HepG2 (cell line): ENCODE measurements around the gene SH3GLB2. TPM values are rescaled to one million over a fixed set of nuclear protein-coding genes. Genes with fewer than 3 reads are reported as not detected.

Experiments used
- CEBPB ChIP-seq: IDR thresholded peaks from 2 replicates; pipeline ENCODE4 v1.6.1; 2011; ENCODE audit warnings: low read depth, low read length, improper control_type of control experiment, borderline replicate concordance
- IKZF1 ChIP-seq: fragments of 450-650 bp; IDR thresholded peaks from 2 replicates; pipeline ENCODE4 v1.7.1; 2016
- PPARG ChIP-seq: conservative IDR thresholded peaks from 2 replicates; pipeline ENCODE4 v1.6.1; 2016; ENCODE audit warnings: missing biosample characterization, missing genetic modification reagents
- RFX3 ChIP-seq: IDR thresholded peaks from 2 replicates; pipeline ENCODE4 v1.6.1; 2016; ENCODE audit warnings: missing biosample characterization, missing genetic modification reagents
- SMYD3 ChIP-seq: sonication (generic); formaldehyde crosslinking; IDR thresholded peaks from 2 replicates; pipeline ENCODE4 v1.8.1; 2023; ENCODE audit warnings: mild to moderate bottlenecking, missing genetic modification reagents
- SRY ChIP-seq: sonication (generic); formaldehyde crosslinking; IDR thresholded peaks from 2 replicates; pipeline ENCODE4 v1.8.0; 2022; ENCODE audit warnings: mild to moderate bottlenecking, missing genetic modification reagents
- ZSCAN9 ChIP-seq: IDR thresholded peaks from 2 replicates; pipeline ENCODE4 v1.6.1; 2016; ENCODE audit warnings: borderline replicate concordance
- polyA plus RNA-seq, 8 experiments: library from polyadenylated mRNA; depleted of rRNA in 3 of 8; stranded (reverse) in 7 of 8; unstranded in 1 of 8; fragments of >200 nt; fragmentation: Illumina TruSeq in 4 of 8; extraction: Trizol in 4 of 8; gene quantifications; 2 replicates each; pipeline versions ENCODE4 v1.2.1 to v1.2.3, GENCODE V29; 2011 to 2016; ENCODE audit warnings: low read depth in 4 of 8, missing spikeins in 1 of 8, mixed read lengths in 1 of 8; ENCODE audit not compliant: insufficient read depth in 1 of 8
- total RNA-seq, 5 experiments: library from RNA; depleted of rRNA; stranded (reverse); fragments of >200 nt; fragmentation: Illumina TruSeq; extraction: Trizol; gene quantifications; 2 replicates each; pipeline ENCODE4 v1.2.3, GENCODE V29; 2016; ENCODE audit warnings: low read depth in 1 of 5
- TF ChIP-seq, protein P1 (sequence below): sonication (generic); formaldehyde crosslinking; IDR thresholded peaks from 2 replicates; pipeline ENCODE4 v1.4.0; 2020; ENCODE audit warnings: missing genetic modification reagents, borderline replicate concordance
- TF ChIP-seq, protein P2 (sequence below), 2 experiments: IDR thresholded peaks; 2 replicates each; pipeline ENCODE4 v1.6.1; 2011 to 2012; ENCODE audit warnings: low read length in 2 of 2, borderline replicate concordance in 1 of 2, low read depth in 1 of 2, mild to moderate bottlenecking in 1 of 2, moderate library complexity in 1 of 2
- TF ChIP-seq, protein P3 (sequence below): IDR thresholded peaks from 2 replicates; pipeline ENCODE4 v1.6.1; 2018; ENCODE audit warnings: missing genetic modification reagents, mild to moderate bottlenecking, missing compliant biosample characterization
- TF ChIP-seq, protein P4 (sequence below), 2 experiments: fragments of 450-650 bp in 1 of 2; sonication (generic) in 1 of 2; formaldehyde crosslinking in 1 of 2; IDR thresholded peaks; 2 replicates each; pipeline versions ENCODE4 v1.6.1 to v1.8.0; 2016 to 2022; ENCODE audit warnings: antibody characterized with exemption in 1 of 2, mild to moderate bottlenecking in 1 of 2, missing genetic modification reagents in 1 of 2

SH3GLB2 gene
- total and polyA plus RNA-seq, 2 of the 13 experiments (the other 11 are each of a cell fraction or from before 2014, with no cell fraction given), result 24.0 to 40.6 TPM

DNA sequence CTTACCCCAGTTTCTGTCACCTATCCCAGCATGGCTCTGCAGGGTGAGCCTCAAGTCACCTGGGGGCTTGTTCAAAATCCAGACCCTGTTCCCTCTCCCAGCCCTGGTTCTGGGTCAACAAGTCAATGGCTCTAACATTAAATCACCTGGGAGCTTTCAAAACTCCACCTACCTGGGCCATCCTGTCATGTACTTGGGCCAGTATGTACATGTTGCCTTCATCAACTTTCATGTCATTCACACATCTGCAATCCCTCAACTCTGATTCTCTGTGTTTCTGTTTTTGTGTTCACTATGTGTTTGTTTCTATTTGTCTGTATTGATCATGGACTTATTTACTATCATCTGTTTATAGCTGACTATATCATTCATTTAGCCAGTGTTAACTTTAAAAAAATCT is 2.1 kb upstream of the SH3GLB2 start (continued):
- TF ChIP-seq, protein P1, sequence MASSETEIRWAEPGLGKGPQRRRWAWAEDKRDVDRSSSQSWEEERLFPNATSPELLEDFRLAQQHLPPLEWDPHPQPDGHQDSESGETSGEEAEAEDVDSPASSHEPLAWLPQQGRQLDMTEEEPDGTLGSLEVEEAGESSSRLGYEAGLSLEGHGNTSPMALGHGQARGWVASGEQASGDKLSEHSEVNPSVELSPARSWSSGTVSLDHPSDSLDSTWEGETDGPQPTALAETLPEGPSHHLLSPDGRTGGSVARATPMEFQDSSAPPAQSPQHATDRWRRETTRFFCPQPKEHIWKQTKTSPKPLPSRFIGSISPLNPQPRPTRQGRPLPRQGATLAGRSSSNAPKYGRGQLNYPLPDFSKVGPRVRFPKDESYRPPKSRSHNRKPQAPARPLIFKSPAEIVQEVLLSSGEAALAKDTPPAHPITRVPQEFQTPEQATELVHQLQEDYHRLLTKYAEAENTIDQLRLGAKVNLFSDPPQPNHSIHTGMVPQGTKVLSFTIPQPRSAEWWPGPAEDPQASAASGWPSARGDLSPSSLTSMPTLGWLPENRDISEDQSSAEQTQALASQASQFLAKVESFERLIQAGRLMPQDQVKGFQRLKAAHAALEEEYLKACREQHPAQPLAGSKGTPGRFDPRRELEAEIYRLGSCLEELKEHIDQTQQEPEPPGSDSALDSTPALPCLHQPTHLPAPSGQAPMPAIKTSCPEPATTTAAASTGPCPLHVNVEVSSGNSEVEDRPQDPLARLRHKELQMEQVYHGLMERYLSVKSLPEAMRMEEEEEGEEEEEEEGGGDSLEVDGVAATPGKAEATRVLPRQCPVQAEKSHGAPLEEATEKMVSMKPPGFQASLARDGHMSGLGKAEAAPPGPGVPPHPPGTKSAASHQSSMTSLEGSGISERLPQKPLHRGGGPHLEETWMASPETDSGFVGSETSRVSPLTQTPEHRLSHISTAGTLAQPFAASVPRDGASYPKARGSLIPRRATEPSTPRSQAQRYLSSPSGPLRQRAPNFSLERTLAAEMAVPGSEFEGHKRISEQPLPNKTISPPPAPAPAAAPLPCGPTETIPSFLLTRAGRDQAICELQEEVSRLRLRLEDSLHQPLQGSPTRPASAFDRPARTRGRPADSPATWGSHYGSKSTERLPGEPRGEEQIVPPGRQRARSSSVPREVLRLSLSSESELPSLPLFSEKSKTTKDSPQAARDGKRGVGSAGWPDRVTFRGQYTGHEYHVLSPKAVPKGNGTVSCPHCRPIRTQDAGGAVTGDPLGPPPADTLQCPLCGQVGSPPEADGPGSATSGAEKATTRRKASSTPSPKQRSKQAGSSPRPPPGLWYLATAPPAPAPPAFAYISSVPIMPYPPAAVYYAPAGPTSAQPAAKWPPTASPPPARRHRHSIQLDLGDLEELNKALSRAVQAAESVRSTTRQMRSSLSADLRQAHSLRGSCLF (CRISPR knock-in tag), result no peak
- no peak for TF ChIP-seq SMYD3 (CRISPR knock-in tag)
- TF ChIP-seq, protein P2, sequence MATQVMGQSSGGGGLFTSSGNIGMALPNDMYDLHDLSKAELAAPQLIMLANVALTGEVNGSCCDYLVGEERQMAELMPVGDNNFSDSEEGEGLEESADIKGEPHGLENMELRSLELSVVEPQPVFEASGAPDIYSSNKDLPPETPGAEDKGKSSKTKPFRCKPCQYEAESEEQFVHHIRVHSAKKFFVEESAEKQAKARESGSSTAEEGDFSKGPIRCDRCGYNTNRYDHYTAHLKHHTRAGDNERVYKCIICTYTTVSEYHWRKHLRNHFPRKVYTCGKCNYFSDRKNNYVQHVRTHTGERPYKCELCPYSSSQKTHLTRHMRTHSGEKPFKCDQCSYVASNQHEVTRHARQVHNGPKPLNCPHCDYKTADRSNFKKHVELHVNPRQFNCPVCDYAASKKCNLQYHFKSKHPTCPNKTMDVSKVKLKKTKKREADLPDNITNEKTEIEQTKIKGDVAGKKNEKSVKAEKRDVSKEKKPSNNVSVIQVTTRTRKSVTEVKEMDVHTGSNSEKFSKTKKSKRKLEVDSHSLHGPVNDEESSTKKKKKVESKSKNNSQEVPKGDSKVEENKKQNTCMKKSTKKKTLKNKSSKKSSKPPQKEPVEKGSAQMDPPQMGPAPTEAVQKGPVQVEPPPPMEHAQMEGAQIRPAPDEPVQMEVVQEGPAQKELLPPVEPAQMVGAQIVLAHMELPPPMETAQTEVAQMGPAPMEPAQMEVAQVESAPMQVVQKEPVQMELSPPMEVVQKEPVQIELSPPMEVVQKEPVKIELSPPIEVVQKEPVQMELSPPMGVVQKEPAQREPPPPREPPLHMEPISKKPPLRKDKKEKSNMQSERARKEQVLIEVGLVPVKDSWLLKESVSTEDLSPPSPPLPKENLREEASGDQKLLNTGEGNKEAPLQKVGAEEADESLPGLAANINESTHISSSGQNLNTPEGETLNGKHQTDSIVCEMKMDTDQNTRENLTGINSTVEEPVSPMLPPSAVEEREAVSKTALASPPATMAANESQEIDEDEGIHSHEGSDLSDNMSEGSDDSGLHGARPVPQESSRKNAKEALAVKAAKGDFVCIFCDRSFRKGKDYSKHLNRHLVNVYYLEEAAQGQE (IDR thresholded peaks at IDR 0.05; ENCODE audit: borderline replicate concordance in 1 of 2, low read depth in 1 of 2, low read length in 2 of 2), result no peak
- TF ChIP-seq, protein P3, sequence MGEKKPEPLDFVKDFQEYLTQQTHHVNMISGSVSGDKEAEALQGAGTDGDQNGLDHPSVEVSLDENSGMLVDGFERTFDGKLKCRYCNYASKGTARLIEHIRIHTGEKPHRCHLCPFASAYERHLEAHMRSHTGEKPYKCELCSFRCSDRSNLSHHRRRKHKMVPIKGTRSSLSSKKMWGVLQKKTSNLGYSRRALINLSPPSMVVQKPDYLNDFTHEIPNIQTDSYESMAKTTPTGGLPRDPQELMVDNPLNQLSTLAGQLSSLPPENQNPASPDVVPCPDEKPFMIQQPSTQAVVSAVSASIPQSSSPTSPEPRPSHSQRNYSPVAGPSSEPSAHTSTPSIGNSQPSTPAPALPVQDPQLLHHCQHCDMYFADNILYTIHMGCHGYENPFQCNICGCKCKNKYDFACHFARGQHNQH (CRISPR knock-in tag), result no peak
- no peak for TF ChIP-seq IKZF1
- TF ChIP-seq RFX3 (CRISPR knock-in tag), result no peak
- TF ChIP-seq CEBPB, result no peak
- no peak for TF ChIP-seq ZSCAN9
- TF ChIP-seq SRY (CRISPR knock-in tag), result no peak
- TF ChIP-seq, protein P4, sequence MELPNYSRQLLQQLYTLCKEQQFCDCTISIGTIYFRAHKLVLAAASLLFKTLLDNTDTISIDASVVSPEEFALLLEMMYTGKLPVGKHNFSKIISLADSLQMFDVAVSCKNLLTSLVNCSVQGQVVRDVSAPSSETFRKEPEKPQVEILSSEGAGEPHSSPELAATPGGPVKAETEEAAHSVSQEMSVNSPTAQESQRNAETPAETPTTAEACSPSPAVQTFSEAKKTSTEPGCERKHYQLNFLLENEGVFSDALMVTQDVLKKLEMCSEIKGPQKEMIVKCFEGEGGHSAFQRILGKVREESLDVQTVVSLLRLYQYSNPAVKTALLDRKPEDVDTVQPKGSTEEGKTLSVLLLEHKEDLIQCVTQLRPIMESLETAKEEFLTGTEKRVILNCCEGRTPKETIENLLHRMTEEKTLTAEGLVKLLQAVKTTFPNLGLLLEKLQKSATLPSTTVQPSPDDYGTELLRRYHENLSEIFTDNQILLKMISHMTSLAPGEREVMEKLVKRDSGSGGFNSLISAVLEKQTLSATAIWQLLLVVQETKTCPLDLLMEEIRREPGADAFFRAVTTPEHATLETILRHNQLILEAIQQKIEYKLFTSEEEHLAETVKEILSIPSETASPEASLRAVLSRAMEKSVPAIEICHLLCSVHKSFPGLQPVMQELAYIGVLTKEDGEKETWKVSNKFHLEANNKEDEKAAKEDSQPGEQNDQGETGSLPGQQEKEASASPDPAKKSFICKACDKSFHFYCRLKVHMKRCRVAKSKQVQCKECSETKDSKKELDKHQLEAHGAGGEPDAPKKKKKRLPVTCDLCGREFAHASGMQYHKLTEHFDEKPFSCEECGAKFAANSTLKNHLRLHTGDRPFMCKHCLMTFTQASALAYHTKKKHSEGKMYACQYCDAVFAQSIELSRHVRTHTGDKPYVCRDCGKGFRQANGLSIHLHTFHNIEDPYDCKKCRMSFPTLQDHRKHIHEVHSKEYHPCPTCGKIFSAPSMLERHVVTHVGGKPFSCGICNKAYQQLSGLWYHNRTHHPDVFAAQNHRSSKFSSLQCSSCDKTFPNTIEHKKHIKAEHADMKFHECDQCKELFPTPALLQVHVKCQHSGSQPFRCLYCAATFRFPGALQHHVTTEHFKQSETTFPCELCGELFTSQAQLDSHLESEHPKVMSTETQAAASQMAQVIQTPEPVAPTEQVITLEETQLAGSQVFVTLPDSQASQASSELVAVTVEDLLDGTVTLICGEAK (IDR thresholded peaks at IDR 0.05), result no peak
- TF ChIP-seq, protein P4 (CRISPR knock-in tag; IDR thresholded peaks at IDR 0.05), result no peak
- no peak for TF ChIP-seq PPARG (CRISPR knock-in tag)
